HCT116 (cell line): ENCODE data around the gene GLRX3. TPM values are rescaled to one million over a fixed set of nuclear protein-coding genes. Genes with fewer than 3 reads are reported as not detected.

ENCODE experiments used
- ATAC-seq: fragments of 200-7000 bp; cut with Tn5 transposase; 2 replicates; pipeline ENCODE4 v1.9.1; 2020; ENCODE audit warnings: mild to moderate bottlenecking, moderate library complexity
- BruUV-seq: library from RNA; stranded (reverse); fragments of 400-500 nt; replicated peaks from 2 replicates; lab custom pipeline; 2021; lab: Mats Ljungman, UMichigan
- CTCF ChIA-PET: fragments of 300-600 bp; sonication (Branson Sonifier 250); formaldehyde crosslinking; loops from one replicate; lab custom pipeline; 2021; ENCODE audit warnings: antibody characterized with exemption; lab: Charles Lee
- POLR2A ChIA-PET: fragments of 300-600, 350-600 bp; sonication (Branson Sonifier 250); formaldehyde crosslinking; loops from one replicate; lab custom pipeline; 2021; ENCODE audit warnings: antibody characterized with exemption; lab: Charles Lee
- RAD21 ChIA-PET, 2 experiments: fragments of 300-600 bp; sonication (Branson Sonifier 250); formaldehyde crosslinking; loops; one replicate each; lab custom pipeline; 2023; ENCODE audit warnings: low total read pairs in 2 of 2; ENCODE audit not compliant: uncharacterized antibody in 2 of 2, unreplicated experiment in 2 of 2, low non-redundant PET in 1 of 2; lab: Charles Lee
- DNase-seq: peaks from one replicate; pipeline ENCODE4 v3.0.0-alpha.2; 2010; ENCODE audit warnings: low read depth, low spot score
- H2AFZ ChIP-seq: fragments of 200-600 bp; shearing (Covaris generic), sonication (generic); 2 replicates; pipeline ENCODE4 v1.6.1; 2017; ENCODE audit warnings: low read depth, mixed run types, mixed read lengths, antibody characterized with exemption, low read length; ENCODE audit not compliant: poor library complexity, severe bottlenecking
- H3K27ac ChIP-seq: 2 replicates; pipeline ENCODE4 v1.5.1; 2012; ENCODE audit warnings: low read depth, low read length
- H3K27me3 ChIP-seq: fragments of 200-600 bp; sonication (generic); 2 replicates; pipeline ENCODE4 v1.6.1; 2016; ENCODE audit warnings: mixed run types, low read length, mixed read lengths; ENCODE audit not compliant: insufficient read depth
- H3K36me3 ChIP-seq, 2 experiments: fragments of 200-500 bp in 1 of 2; fragments of 200-600 bp in 1 of 2; sonication (Bioruptor generic) in 1 of 2; sonication (generic) in 1 of 2; 2 replicates each; pipeline versions ENCODE4 v1.5.1 to v1.6.1; 2014 to 2016; ENCODE audit warnings: low read length in 2 of 2, inconsistent platforms in 1 of 2, mixed read lengths in 1 of 2, mixed run types in 1 of 2; ENCODE audit not compliant: insufficient read depth in 2 of 2, control insufficient read depth in 1 of 2
- H3K4me1 ChIP-seq, 2 experiments: fragments of 200-600 bp in 1 of 2; sonication (generic) in 1 of 2; 2 replicates each; pipeline versions ENCODE4 v1.5.1 to v1.6.1; 2012 to 2017; ENCODE audit warnings: low read length in 2 of 2, inconsistent platforms in 1 of 2, mild to moderate bottlenecking in 1 of 2, mixed read lengths in 1 of 2, mixed run types in 1 of 2, moderate library complexity in 1 of 2; ENCODE audit not compliant: insufficient read depth in 2 of 2, control insufficient read depth in 1 of 2
- H3K4me2 ChIP-seq: fragments of 200-600 bp; sonication (generic); 2 replicates; pipeline ENCODE4 v1.6.1; 2017; ENCODE audit warnings: mixed run types, low read length, mixed read lengths
- H3K4me3 ChIP-seq, 2 experiments: fragments of 200-600 bp in 1 of 2; sonication (generic) in 1 of 2; replicated peaks in 1 of 2; 2 replicates each; pipeline ENCODE4 v1.5.1; 2011 to 2016; ENCODE audit warnings: low read length in 2 of 2, control low read depth in 1 of 2, low read depth in 1 of 2, mild to moderate bottlenecking in 1 of 2, mixed read lengths in 1 of 2, mixed run types in 1 of 2
- H3K79me2 ChIP-seq: fragments of 200-600 bp; sonication (generic); 2 replicates; pipeline ENCODE4 v1.6.1; 2017; ENCODE audit warnings: mild to moderate bottlenecking, mixed run types, low read length, moderate library complexity, mixed read lengths; ENCODE audit not compliant: insufficient read depth
- H3K9ac ChIP-seq: fragments of 200-600 bp; sonication (generic); 2 replicates; pipeline ENCODE4 v1.6.1; 2016; ENCODE audit warnings: low read length, mixed read lengths
- H3K9me2 ChIP-seq: fragments of 200-600 bp; sonication (generic), shearing (Covaris generic); 2 replicates; pipeline ENCODE4 v1.6.1; 2017; ENCODE audit warnings: mixed run types, mild to moderate bottlenecking, moderate library complexity; ENCODE audit not compliant: insufficient read depth
- H3K9me3 ChIP-seq, 2 experiments: fragments of 200-500 bp in 1 of 2; fragments of 200-600 bp in 1 of 2; sonication (Bioruptor generic) in 1 of 2; sonication (generic) in 1 of 2; 2 replicates each; pipeline ENCODE4 v1.6.1; 2014 to 2017; ENCODE audit warnings: low read length in 2 of 2, mixed read lengths in 2 of 2, inconsistent platforms in 1 of 2, low read depth in 1 of 2, mild to moderate bottlenecking in 1 of 2, mixed run types in 1 of 2, moderate library complexity in 1 of 2; ENCODE audit not compliant: control insufficient read depth in 1 of 2, insufficient read depth in 1 of 2
- H4K20me1 ChIP-seq: fragments of 200-600 bp; sonication (generic), shearing (Covaris generic); 2 replicates; pipeline ENCODE4 v1.6.1; 2017; ENCODE audit warnings: mixed run types, mild to moderate bottlenecking, moderate library complexity; ENCODE audit not compliant: insufficient read depth
- CEBPB ChIP-seq: IDR thresholded peaks from 2 replicates; pipeline ENCODE4 v1.6.1; 2012; ENCODE audit warnings: low read depth
- POLR2AphosphoS5 ChIP-seq: IDR thresholded peaks from 2 replicates; pipeline ENCODE4 v1.6.1; 2011; ENCODE audit warnings: mild to moderate bottlenecking, low read depth, low read length, moderate library complexity
- SP1 ChIP-seq: IDR thresholded peaks from 2 replicates; pipeline ENCODE4 v1.6.1; 2012; ENCODE audit warnings: low read depth
- SRF ChIP-seq: IDR thresholded peaks from 2 replicates; pipeline ENCODE4 v1.6.1; 2012; ENCODE audit warnings: low read depth
- ZBTB33 ChIP-seq: IDR thresholded peaks from 2 replicates; pipeline ENCODE4 v1.6.1; 2011; ENCODE audit warnings: mild to moderate bottlenecking, low read length, moderate library complexity; ENCODE audit not compliant: insufficient replicate concordance; ENCODE audit errors: extremely low read depth
- intact Hi-C: fragments of 100-400 bp; cut with micrococcal nuclease; formaldehyde crosslinking; loops from 2 replicates; pipeline ENCODE4 v1.10.0; 2022
- total RNA-seq: library from RNA; stranded (reverse); gene quantifications from one replicate; pipeline ENCODE4 v1.2.1, GENCODE V29; 2021; ENCODE audit not compliant: unreplicated experiment
- TF ChIP-seq, protein P1 (sequence below): IDR thresholded peaks from 2 replicates; pipeline ENCODE4 v1.6.1; 2012; ENCODE audit warnings: low read depth

Gene GLRX3
- total RNA-seq, 1 experiment from 2014 or later: 59.1 TPM

DNA sequence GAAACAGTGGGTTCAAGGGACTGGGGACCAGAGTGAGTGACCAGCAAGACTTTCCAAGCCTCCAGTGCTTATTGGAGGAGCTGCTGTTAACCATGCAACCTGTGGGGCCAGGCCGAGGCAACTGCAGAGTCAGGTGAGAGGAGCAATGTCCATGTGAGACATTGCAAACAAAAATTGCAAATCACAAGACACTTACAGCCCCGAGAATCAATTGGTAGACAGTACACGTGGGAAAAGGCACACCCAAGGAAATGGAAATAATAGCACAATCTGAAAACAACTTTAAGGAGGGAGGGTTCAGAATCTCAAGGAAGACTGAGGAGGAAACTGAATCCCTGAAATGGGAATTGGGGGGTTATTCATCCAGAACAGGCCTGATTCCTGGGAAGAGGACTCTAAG, 72.6 kb downstream of the GLRX3 start:
- DNase-seq (no peak), ATAC-seq (no peak)
- H3K4me3 ChIP-seq: no peak overlapping the region
- no peak overlapping the region for H3K4me2 ChIP-seq
- no TSS peak for BruUV-seq
- H3K9ac ChIP-seq: no peak overlapping the region
- H3K9me3 ChIP-seq: no peaks in the 10 kb centered on the region
- CTCF ChIA-PET: no interaction called here
- no peak overlapping the region for H3K27ac ChIP-seq
- H3K36me3 ChIP-seq: no peaks in the 10 kb centered on the region
- POLR2A ChIA-PET: no interaction called here
- H4K20me1 ChIP-seq: no peaks in the 10 kb centered on the region
- no peak for TF ChIP-seq ZBTB33
- no peak for TF ChIP-seq SRF
- TF ChIP-seq, protein P1, sequence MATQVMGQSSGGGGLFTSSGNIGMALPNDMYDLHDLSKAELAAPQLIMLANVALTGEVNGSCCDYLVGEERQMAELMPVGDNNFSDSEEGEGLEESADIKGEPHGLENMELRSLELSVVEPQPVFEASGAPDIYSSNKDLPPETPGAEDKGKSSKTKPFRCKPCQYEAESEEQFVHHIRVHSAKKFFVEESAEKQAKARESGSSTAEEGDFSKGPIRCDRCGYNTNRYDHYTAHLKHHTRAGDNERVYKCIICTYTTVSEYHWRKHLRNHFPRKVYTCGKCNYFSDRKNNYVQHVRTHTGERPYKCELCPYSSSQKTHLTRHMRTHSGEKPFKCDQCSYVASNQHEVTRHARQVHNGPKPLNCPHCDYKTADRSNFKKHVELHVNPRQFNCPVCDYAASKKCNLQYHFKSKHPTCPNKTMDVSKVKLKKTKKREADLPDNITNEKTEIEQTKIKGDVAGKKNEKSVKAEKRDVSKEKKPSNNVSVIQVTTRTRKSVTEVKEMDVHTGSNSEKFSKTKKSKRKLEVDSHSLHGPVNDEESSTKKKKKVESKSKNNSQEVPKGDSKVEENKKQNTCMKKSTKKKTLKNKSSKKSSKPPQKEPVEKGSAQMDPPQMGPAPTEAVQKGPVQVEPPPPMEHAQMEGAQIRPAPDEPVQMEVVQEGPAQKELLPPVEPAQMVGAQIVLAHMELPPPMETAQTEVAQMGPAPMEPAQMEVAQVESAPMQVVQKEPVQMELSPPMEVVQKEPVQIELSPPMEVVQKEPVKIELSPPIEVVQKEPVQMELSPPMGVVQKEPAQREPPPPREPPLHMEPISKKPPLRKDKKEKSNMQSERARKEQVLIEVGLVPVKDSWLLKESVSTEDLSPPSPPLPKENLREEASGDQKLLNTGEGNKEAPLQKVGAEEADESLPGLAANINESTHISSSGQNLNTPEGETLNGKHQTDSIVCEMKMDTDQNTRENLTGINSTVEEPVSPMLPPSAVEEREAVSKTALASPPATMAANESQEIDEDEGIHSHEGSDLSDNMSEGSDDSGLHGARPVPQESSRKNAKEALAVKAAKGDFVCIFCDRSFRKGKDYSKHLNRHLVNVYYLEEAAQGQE: no peak
- no peak for TF ChIP-seq SP1
- TF ChIP-seq POLR2AphosphoS5: no peak
- no peak for TF ChIP-seq CEBPB
- intact Hi-C loops: no loop called here
- H2AFZ ChIP-seq: no peak overlapping the region
- H3K79me2 ChIP-seq: no peaks in the 10 kb centered on the region
- no peaks in the 10 kb centered on the region for H3K4me1 ChIP-seq
- RAD21 ChIA-PET: no interaction called here
- no peaks in the 10 kb centered on the region for H3K9me2 ChIP-seq
- H3K27me3 ChIP-seq: no peaks in the 10 kb centered on the region
